Keratinocyte (primary cell): ENCODE data around the gene SMIM28.

Experiments
- EZH2 ChIP-seq: IDR thresholded peaks from one replicate; pipeline ENCODE4 v1.6.1; 2012; ENCODE audit warnings: inconsistent platforms, mild to moderate bottlenecking, low read length, moderate library complexity
- TF ChIP-seq, protein P1 (sequence below), 3 experiments: IDR thresholded peaks in 1 of 3; conservative IDR thresholded peaks in 1 of 3; optimal IDR thresholded peaks in 1 of 3; 2 replicates in 2 of 3; 3 replicates in 1 of 3; pipeline versions ENCODE3 to v1.5.1; 2011; ENCODE audit warnings: low read length in 3 of 3, mild to moderate bottlenecking in 3 of 3, moderate library complexity in 2 of 3, control low read depth in 1 of 3, inconsistent platforms in 1 of 3; ENCODE audit not compliant: insufficient read depth in 2 of 3; ENCODE audit errors: extremely low read depth in 1 of 3

DNA sequence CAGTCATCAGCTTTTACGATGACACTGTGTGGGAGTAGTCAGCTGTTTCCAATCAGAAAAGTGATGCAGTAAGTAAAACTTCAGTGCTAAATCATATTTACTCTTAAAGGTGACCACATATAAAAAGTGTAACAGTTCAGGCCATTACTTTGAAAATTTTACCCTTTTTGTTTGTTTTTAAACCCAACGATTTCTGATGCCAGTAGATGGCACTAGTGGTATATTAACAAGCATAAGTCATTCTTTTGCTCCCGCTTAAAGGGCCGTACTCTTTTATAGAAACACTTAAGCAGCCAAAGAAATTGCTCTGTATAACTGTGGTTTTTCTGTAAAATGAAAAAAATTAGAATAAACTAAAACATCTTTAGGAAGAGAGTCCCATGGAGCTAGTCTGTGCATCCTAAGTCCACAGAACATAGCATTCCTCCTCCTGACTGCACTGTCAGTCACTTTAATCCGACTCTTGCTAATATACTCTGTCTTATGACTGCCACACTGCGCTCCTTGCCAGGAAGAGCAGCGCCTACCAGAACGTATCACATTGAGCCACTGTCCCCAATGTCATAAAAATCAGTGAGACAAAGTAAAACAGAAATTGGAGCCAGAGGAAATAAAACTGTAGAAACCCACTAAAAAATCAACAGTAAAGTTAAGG, 51.4 kb downstream of the SMIM28 start:
- TF ChIP-seq, protein P1, sequence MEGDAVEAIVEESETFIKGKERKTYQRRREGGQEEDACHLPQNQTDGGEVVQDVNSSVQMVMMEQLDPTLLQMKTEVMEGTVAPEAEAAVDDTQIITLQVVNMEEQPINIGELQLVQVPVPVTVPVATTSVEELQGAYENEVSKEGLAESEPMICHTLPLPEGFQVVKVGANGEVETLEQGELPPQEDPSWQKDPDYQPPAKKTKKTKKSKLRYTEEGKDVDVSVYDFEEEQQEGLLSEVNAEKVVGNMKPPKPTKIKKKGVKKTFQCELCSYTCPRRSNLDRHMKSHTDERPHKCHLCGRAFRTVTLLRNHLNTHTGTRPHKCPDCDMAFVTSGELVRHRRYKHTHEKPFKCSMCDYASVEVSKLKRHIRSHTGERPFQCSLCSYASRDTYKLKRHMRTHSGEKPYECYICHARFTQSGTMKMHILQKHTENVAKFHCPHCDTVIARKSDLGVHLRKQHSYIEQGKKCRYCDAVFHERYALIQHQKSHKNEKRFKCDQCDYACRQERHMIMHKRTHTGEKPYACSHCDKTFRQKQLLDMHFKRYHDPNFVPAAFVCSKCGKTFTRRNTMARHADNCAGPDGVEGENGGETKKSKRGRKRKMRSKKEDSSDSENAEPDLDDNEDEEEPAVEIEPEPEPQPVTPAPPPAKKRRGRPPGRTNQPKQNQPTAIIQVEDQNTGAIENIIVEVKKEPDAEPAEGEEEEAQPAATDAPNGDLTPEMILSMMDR (optimal IDR thresholded peaks at IDR 0.05 in 1 of 3, IDR thresholded peaks at IDR 0.05 in 1 of 3, conservative IDR thresholded peaks at IDR 0.05 in 1 of 3; ENCODE audit: extremely low read depth in 1 of 3, insufficient read depth in 2 of 3, low read length in 3 of 3) = peak in 2 of 3 experiments; percentile 33 to 52
- no peak for TF ChIP-seq EZH2
